Loucy (cell line): Measurements from ENCODE around the gene SIGLEC7.

Experiments
- EZH2phosphoT487 ChIP-seq: fragments of 200-600 bp; IDR thresholded peaks from 2 replicates; pipeline ENCODE4 v1.6.1; 2018; ENCODE audit warnings: antibody characterized with exemption, mild to moderate bottlenecking, moderate library complexity, borderline replicate concordance
- TF ChIP-seq, protein P1 (sequence below): fragments of 200-600 bp; sonication (generic); conservative IDR thresholded peaks from 2 replicates; pipeline ENCODE4 v1.5.1; 2014; ENCODE audit warnings: mild to moderate bottlenecking, antibody characterized with exemption, low read length

DNA sequence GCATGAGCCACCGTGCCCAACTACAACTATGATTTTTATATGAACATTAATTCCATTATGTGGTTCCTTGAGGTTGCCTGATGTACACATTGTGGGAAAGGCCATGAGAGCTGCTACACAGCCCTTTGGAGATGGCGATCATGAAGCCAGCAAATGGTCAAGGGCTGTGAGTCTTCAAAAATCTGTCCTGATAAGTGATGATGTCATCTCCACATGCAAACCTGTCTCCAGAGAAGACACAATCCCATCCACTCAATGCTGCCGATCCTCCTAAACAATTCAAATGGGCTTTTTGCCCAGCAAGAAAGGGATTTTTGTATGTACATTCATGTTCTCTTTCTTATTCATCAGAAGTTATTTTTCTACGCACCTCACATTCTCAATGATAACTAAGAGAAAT, 17.6 kb downstream of the SIGLEC7 start:
- TF ChIP-seq, protein P1, sequence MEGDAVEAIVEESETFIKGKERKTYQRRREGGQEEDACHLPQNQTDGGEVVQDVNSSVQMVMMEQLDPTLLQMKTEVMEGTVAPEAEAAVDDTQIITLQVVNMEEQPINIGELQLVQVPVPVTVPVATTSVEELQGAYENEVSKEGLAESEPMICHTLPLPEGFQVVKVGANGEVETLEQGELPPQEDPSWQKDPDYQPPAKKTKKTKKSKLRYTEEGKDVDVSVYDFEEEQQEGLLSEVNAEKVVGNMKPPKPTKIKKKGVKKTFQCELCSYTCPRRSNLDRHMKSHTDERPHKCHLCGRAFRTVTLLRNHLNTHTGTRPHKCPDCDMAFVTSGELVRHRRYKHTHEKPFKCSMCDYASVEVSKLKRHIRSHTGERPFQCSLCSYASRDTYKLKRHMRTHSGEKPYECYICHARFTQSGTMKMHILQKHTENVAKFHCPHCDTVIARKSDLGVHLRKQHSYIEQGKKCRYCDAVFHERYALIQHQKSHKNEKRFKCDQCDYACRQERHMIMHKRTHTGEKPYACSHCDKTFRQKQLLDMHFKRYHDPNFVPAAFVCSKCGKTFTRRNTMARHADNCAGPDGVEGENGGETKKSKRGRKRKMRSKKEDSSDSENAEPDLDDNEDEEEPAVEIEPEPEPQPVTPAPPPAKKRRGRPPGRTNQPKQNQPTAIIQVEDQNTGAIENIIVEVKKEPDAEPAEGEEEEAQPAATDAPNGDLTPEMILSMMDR = no peak
- no peak for TF ChIP-seq EZH2phosphoT487
